Erythroblast (primary cell): Measurements from ENCODE around the gene USH1C.

Experiments used
- GATA1 ChIP-seq: IDR thresholded peaks from 2 replicates; pipeline ENCODE4 v1.6.1; 2011; ENCODE audit warnings: low read depth, mild to moderate bottlenecking, control low read depth, low read length, moderate library complexity
- POLR2A ChIP-seq: IDR thresholded peaks from 2 replicates; pipeline ENCODE4 v1.6.1; 2011; ENCODE audit warnings: mild to moderate bottlenecking, low read length

- no peak for TF ChIP-seq POLR2A
- TF ChIP-seq GATA1, result no peak
These were observed 16.0 kb downstream of the USH1C start for GRCh38 chr11:17528181-17528691.
